ELR (cell line): ENCODE measurements around the gene SAMD4B.
A peak's percentile ranks its signal among the peaks of the same experiment; 100 is the strongest.

ENCODE experiments used
- DNase-seq: peaks from one replicate; pipeline ENCODE4 v3.0.0-alpha.2; 2015; ENCODE audit warnings: low read depth

The SAMD4B gene

GRCh38 chr19:39390751-39391437, 48.7 kb downstream of the SAMD4B start, which contains the start of the genes MED29 and PAF1:
Gene MED29, plus strand, starts transcription at chr19:39391378. Its CDS starts 45 bp downstream, at chr19:39391423.
Gene PAF1, minus strand, starts transcription at chr19:39391106. Its CDS starts 242 bp downstream, at chr19:39390864.
- DNase-seq, result peak; percentile 100

DNA sequence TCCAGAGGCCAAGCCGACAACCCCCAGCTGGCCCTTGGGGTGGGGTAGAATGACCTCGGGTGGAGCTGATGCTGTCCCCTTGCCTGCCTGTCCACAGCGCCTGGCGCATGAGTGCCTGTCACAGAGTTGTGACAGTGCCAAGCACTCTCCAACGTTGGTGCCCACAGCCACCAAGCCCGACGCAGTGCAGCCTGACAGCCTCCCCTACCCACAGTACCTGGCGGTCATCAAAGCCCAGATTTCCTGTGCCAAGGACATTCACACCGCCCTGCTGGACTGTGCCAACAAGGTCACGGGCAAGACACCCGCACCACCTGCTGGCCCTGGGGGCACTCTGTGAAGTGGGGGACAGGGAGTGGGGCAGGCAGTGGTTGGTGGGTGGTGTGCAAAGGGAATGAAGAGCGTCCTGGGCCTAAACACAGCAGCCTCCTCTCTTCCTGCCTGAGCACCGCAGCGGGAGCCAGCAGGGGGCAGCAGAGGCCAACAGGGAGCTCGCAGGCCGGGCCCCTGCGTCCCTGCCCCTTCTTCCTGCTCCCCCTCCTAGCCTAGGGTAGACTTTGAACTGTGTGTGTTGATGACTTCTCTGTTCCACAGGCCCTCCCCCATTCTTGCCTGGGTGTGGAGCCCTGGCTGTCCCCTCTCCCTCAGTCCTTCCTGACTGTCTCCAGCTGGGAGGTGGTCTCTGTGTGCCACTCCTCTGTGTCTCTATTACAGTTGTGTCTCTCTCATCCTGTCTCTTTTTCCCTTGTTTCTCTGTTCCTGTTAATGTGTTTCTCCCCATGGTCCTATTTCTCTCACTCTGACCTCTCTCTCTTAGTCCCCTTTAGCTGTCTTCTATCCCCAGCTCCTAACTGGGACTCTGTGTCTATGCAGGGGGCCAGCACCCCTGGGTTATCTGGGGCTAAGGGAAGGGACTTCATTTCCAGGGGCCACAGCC, 55.4 kb downstream of the SAMD4B start:
- DNase-seq, result peak; percentile 84

DNA sequence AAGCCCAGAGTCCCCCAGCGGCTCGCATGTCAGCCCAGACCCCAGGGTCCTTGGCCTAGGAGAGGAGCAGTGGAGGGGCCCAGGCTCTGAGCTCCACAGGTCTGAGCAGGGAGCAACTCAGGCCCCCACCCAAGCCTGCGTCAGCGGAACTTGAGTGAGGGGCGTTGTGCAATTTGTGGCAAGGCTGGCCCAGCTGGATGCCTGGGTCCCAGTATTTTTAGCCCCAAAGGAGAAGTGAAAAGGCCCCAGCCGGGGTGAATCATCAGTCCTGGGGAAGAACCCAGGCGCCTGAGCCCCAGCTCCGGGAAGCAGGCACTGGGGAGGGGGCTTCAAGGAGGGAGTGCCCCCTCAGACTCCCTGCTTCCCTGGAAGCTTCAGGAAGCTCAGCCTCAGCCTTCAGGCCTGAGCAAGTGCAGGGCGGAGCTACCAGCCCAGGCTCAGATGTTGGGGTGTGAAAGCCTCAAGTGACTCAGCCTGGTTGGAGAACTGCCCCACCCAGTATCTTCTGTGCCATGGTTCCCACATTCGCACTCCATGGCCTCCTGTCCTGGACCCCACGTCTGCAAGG, 56.2 kb downstream of the SAMD4B start:
- DNase-seq, result peak; percentile 90

DNA sequence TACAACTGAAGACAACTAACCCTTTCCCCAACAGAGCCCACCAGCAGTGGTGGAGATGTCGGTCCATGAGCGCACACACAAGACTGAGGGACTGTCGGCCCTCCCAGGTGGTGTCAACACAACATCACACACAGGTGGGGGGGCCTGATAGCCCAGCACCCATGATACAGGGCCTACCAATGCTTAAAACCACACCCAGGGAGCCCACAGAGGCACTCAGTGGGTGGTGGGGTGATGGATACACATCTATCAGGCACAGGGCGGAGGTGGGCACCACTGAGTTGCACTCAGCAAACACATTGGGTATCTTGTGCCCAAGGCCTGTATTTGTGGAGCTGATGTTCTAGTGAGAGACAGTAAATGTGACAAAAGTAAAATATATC, 57.4 kb downstream of the SAMD4B start:
- no peak for DNase-seq

DNA sequence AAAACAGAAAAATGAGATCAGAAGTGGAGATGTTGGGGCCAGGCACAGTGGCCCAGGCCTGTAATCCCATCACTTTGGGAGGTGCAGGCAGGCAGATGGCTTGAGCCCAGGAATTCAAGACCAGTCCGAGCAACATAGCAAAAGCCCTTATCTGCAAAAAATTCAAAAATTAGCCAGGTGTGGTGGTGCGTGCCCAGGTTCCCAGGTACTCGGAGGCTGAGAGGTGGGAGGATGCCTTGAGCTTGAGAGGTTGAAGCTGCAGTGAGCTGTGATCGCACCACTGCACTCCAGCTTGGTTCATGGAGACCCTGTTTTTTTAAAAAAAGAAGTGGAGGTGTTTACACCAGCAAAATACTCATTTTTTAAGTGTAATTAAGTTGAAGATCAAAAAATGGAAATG, 57.8 kb downstream of the SAMD4B start:
- no peak for DNase-seq

DNA sequence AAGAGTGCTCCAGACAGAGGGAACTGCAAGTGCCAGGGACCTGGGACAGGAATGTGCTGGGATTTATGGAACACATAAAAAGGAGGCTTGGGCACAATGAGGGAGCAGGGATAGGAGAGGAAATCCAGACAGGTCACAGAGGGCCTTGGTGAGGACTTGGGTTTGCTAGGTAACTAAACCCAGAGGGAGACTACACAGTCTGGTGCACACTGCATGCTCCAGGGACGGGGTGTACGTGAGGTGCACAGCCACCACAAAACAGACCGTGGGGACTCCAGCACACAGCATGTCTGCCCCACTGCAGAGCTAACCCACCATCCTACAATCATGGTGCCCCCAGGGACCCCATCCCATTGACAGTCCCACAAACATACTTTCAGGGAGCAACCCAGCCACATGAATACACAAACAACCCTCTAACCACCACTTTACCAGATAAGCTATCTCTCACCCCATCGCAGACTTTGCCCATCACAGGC, 58.9 kb downstream of the SAMD4B start:
- DNase-seq, result no peak

- DNase-seq, result peak; percentile 73
Observed at GRCh38 chr19:39401549-39402345, 59.5 kb downstream of the SAMD4B start.

DNA sequence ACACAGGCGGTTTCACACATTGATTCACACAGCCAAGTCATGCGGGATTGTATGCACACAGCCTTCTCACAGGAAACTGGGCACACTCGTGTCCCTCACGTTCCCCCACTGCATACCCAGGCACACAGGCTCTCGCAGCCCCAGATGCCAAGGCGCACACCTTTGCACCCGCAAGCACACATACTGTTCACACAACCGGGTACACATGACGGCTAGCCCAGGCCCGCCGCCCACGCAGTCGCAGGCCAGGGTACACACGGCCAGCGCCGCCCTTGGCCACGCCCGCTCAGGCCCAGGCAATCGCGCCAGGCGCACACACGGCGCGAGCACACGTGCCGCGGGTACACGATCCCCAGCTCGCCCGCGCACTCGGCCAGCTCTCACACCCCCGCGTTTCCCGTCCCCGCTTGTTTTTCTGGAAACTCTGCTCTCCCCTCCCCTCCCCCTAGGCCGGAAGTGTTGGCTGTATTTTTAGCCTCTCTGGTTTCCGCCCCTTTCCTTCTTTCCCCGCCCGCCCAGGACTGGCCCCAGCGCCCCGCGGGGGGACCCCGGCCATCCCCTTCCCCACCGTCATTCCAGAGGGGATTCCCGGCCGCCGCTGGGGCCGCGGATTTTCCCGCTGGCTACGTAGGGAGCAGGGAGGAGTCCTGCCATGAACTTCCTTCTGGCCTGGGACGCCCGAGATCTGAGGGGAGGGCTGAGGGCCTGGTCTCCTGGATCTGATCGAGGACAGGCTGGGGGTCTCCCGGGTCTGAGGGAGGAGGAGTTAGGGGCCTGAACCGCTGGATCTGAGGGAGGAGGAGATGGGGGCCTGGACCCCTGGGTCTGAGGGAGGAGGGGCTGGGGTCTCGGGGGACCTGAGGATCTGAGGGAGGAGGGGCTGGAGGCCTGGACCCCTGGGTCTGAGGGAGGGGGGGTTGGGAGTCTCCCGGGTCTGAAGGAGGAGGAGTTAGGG, 60.4 kb downstream of the SAMD4B start:
- peak; percentile 86 for DNase-seq

DNA sequence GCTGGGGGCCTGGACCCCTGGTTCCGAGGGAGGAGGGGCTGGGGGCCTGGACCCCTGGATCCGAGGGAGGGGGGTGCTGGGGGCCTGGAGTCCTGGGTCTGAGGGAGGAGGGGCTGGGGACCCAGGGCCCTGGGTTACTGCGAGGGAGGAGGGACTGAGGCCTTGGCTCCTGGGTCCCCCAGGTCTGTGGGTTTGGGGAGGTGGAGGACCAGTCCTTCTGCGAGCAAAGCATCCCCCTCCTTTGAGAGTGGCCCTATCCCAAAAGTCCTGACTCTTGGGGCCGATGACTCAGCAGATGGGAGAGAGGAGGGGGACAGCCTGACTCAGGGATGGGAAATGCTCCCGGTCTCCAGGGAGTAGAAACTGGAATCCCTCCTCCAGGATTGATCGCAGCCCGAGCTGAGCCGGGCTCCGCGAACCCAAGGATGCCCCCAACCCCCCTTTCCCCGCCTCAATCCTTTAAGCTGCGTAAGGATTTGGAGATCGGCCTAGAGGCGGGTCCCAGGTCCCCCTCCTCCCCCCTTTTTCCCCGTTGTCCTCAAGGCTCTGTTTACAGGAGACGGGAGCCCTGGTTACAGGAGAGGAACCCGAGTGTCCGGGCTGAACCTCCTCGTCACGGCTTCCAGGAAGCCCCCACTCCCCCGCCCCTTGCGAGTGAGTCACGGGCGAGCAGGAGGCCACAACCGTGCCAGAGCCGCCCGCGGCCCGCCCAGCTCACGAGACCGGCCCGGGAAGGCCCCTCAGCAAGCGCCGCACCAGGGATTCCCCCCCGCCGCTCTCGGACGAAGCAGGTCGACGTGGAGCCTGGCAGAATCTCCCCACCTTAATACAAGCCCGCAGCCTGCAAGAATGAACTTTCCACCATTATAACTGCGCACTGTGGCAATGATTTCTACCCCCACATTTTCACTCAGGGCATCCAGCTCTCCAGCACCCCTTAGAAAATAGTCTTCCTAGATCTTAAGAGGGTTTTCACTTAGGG, 61.4 kb downstream of the SAMD4B start:
- peak; percentile 97 for DNase-seq

DNA sequence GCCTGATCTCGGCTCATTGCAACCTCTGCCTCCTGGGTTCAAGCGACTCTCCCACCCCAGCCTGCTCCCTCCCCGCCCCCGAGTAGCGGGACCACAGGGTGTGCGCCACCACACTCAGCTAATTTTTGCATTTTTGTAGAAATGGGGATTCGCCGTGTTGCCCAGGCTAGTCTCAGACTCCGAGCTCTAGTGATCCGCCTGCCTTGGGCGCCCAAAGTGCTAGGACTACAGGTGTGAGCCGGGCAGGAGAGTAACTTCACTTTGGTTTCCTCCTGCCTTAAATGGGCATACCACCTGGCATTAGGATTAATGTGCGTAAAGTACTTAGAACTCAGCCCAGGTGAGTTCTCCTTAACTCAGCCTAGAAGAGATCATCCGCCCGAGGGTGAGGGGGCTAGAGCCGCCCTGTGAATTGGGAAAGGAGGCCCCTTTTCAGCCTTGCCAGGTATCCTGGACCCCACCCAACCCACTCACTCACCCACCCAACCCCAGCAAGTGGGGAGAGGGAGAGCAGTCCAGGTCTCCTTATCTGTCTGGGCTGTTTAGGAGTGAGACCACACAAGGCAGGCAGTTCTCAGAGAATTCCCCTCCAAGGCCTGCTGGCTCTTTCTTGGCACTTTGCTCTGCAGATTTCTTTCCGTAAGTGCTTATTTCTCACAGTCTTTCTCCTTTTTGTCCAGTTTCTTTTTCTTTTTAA, 63.2 kb downstream of the SAMD4B start:
- DNase-seq, result no peak

GRCh38 chr19:39405958-39406655, 63.9 kb downstream of the SAMD4B start:
- no peak for DNase-seq

- peak; percentile 81 for DNase-seq
Observed at GRCh38 chr19:39406656-39407409, 64.6 kb downstream of the SAMD4B start, which contains the start of gene ZFP36. Gene ZFP36, plus strand, starts transcription at chr19:39406847. Its CDS starts 58 bp downstream, at chr19:39406905.

DNA sequence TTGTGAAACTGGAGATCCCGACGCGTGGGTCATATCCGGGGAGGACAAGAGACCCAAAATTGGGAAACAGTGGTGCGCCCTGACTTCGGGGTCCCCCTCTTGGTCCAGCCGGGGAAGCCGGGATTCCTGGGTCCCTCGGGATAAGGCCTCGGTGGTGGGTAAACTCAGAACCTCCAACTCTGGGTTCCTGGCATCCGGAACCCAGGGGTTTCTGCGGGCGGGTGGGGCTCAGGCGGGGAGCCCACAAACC, 65.1 kb downstream of the SAMD4B start:
- DNase-seq, result no peak

GRCh38 chr19:39407660-39408391, 65.6 kb downstream of the SAMD4B start:
- DNase-seq, result peak; percentile 33

- peak; percentile 36 for DNase-seq
Observed at GRCh38 chr19:39408392-39409207, 66.4 kb downstream of the SAMD4B start.
